Ovary (tissue), 3 donors: Measurements from ENCODE around the gene C22orf31.

Experiments used
- EP300 ChIP-seq: sonication (generic); formaldehyde crosslinking; IDR thresholded peaks from one replicate; pipeline ENCODE4 v1.6.1; 2017; ENCODE audit warnings: antibody characterized with exemption
- POLR2A ChIP-seq: fragments of 450-650 bp; IDR thresholded peaks from one replicate; pipeline ENCODE4 v1.6.1; 2017; ENCODE audit warnings: antibody characterized with exemption, mild to moderate bottlenecking, moderate library complexity
- TF ChIP-seq, protein P1 (sequence below), 3 donors: fragments of 450-650 bp in 2 of 3; fragments of 200-600 bp in 1 of 3; IDR thresholded peaks; one replicate each; pipeline versions ENCODE4 v1.5.1 to v1.8.0; 2016 to 2022; ENCODE audit warnings: antibody characterized with exemption in 3 of 3, mild to moderate bottlenecking in 1 of 3
- donor health status: DM: no; HTN: no; CAD: no.

- TF ChIP-seq, protein P1, sequence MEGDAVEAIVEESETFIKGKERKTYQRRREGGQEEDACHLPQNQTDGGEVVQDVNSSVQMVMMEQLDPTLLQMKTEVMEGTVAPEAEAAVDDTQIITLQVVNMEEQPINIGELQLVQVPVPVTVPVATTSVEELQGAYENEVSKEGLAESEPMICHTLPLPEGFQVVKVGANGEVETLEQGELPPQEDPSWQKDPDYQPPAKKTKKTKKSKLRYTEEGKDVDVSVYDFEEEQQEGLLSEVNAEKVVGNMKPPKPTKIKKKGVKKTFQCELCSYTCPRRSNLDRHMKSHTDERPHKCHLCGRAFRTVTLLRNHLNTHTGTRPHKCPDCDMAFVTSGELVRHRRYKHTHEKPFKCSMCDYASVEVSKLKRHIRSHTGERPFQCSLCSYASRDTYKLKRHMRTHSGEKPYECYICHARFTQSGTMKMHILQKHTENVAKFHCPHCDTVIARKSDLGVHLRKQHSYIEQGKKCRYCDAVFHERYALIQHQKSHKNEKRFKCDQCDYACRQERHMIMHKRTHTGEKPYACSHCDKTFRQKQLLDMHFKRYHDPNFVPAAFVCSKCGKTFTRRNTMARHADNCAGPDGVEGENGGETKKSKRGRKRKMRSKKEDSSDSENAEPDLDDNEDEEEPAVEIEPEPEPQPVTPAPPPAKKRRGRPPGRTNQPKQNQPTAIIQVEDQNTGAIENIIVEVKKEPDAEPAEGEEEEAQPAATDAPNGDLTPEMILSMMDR (IDR thresholded peaks at IDR 0.05), result no peak
- TF ChIP-seq POLR2A, result no peak
- TF ChIP-seq EP300, result no peak
These were observed 12.6 kb downstream of the C22orf31 start for GRCh38 chr22:29048822-29049654.
